A549 (cell line): ENCODE measurements around the gene SOS2.

ENCODE experiments used
- CEBPB ChIP-seq, 2 experiments: fragments of >200 bp in 1 of 2; sonication (Bioruptor Twin) in 1 of 2; formaldehyde crosslinking in 1 of 2; IDR thresholded peaks; 2 replicates each; pipeline ENCODE4 v1.6.1; 2012 to 2016
- KDM1A ChIP-seq: fragments of 200-600 bp; sonication (generic); IDR thresholded peaks from 2 replicates; pipeline ENCODE4 v1.6.1; 2016; ENCODE audit warnings: low read depth, mild to moderate bottlenecking
- TF ChIP-seq, protein P1 (sequence below): fragments of >200 bp; sonication (Bioruptor Twin); formaldehyde crosslinking; IDR thresholded peaks from 3 replicates; pipeline ENCODE4 v1.5.1; 2016

DNA sequence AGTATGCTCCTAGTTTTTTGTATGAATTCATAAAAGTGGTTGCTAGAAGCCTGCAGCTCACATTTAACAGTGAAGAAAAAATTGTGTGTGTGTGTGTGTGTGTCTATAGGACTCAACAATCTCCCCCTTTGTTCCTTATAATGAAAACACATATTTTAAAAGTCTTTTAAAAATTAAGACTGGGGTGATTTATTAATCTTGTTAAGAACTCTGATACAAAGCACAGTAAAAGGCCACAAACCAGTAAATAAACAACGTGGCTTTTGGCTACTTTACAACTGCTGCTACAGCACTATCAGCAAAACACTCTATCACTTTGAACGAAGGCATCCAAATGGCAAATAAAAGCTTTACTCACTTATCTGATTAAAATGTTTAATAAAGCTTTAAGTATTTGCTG is 114.4 kb downstream of the SOS2 start:
- TF ChIP-seq CEBPB (IDR thresholded peaks at IDR 0.05) (no peak), KDM1A (no peak)
- TF ChIP-seq, protein P1, sequence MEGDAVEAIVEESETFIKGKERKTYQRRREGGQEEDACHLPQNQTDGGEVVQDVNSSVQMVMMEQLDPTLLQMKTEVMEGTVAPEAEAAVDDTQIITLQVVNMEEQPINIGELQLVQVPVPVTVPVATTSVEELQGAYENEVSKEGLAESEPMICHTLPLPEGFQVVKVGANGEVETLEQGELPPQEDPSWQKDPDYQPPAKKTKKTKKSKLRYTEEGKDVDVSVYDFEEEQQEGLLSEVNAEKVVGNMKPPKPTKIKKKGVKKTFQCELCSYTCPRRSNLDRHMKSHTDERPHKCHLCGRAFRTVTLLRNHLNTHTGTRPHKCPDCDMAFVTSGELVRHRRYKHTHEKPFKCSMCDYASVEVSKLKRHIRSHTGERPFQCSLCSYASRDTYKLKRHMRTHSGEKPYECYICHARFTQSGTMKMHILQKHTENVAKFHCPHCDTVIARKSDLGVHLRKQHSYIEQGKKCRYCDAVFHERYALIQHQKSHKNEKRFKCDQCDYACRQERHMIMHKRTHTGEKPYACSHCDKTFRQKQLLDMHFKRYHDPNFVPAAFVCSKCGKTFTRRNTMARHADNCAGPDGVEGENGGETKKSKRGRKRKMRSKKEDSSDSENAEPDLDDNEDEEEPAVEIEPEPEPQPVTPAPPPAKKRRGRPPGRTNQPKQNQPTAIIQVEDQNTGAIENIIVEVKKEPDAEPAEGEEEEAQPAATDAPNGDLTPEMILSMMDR: no peak
